ENCODE measurements around the gene AQP9.

DNA sequence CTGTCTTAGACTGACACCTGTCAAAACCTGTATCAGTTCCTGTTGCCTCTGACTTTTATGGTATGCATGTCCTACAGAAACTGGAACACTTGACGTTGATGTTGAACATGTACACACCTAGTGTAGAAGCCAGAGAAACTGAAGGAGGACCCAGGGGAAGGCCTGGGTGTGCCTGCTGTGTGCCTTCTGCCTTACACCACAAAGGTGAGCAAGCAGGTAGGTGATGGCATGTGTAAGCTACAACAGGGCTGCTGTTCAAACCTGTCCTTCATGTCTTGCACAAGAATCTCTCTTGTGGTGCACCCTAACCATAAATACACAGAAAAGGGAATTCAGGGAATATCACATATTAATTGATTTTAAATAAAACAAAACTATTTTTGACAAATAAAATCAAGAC, 13.6 kb upstream of the AQP9 start:
- TF ChIP-seq, protein P1, sequence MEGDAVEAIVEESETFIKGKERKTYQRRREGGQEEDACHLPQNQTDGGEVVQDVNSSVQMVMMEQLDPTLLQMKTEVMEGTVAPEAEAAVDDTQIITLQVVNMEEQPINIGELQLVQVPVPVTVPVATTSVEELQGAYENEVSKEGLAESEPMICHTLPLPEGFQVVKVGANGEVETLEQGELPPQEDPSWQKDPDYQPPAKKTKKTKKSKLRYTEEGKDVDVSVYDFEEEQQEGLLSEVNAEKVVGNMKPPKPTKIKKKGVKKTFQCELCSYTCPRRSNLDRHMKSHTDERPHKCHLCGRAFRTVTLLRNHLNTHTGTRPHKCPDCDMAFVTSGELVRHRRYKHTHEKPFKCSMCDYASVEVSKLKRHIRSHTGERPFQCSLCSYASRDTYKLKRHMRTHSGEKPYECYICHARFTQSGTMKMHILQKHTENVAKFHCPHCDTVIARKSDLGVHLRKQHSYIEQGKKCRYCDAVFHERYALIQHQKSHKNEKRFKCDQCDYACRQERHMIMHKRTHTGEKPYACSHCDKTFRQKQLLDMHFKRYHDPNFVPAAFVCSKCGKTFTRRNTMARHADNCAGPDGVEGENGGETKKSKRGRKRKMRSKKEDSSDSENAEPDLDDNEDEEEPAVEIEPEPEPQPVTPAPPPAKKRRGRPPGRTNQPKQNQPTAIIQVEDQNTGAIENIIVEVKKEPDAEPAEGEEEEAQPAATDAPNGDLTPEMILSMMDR (IDR thresholded peaks at IDR 0.05): no peak
- TF ChIP-seq EZH2phosphoT487 (IDR thresholded peaks at IDR 0.05): no peak
